Mesothelial cell of epicardium (in vitro differentiated cells): ENCODE measurements around the gene MIOX. TPM values are rescaled to one million over a fixed set of nuclear protein-coding genes. Genes with fewer than 3 reads are reported as not detected.

Experiments
- DNase-seq, 2 experiments: peaks; one replicate each; pipeline ENCODE4 v3.0.0; 2021; ENCODE audit warnings: low spot score in 2 of 2; ENCODE audit not compliant: unreplicated experiment in 2 of 2
- H3K27ac Mint-ChIP-seq: 2 replicates; pipeline ENCODE4 v1.8.0; 2021; ENCODE audit warnings: mixed read lengths
- H3K27me3 Mint-ChIP-seq: 2 replicates; pipeline ENCODE4 v1.8.0; 2021; ENCODE audit warnings: low read depth, mixed read lengths
- H3K36me3 Mint-ChIP-seq: 2 replicates; pipeline ENCODE4 v1.8.0; 2021; ENCODE audit warnings: mixed read lengths
- H3K4me1 Mint-ChIP-seq: 2 replicates; pipeline ENCODE4 v1.8.0; 2021; ENCODE audit warnings: mixed read lengths
- H3K4me3 Mint-ChIP-seq: 2 replicates; pipeline ENCODE4 v1.8.0; 2021; ENCODE audit warnings: mild to moderate bottlenecking, moderate library complexity, mixed read lengths
- H3K9me3 Mint-ChIP-seq: 2 replicates; pipeline ENCODE4 v1.8.0; 2021; ENCODE audit warnings: mixed read lengths
- total RNA-seq: library from RNA; stranded (reverse); gene quantifications from 3 replicates; pipeline ENCODE4 v1.2.1, GENCODE V29; 2021
- TF ChIP-seq, protein P1 (sequence below): fragments of 200-600 bp; sonication (generic); IDR thresholded peaks from one replicate; pipeline ENCODE4 v1.5.0; 2021; ENCODE audit warnings: antibody characterized with exemption; ENCODE audit not compliant: unreplicated experiment

MIOX gene
- total RNA-seq, 1 donor from 2014 or later: 0.34 TPM

DNA sequence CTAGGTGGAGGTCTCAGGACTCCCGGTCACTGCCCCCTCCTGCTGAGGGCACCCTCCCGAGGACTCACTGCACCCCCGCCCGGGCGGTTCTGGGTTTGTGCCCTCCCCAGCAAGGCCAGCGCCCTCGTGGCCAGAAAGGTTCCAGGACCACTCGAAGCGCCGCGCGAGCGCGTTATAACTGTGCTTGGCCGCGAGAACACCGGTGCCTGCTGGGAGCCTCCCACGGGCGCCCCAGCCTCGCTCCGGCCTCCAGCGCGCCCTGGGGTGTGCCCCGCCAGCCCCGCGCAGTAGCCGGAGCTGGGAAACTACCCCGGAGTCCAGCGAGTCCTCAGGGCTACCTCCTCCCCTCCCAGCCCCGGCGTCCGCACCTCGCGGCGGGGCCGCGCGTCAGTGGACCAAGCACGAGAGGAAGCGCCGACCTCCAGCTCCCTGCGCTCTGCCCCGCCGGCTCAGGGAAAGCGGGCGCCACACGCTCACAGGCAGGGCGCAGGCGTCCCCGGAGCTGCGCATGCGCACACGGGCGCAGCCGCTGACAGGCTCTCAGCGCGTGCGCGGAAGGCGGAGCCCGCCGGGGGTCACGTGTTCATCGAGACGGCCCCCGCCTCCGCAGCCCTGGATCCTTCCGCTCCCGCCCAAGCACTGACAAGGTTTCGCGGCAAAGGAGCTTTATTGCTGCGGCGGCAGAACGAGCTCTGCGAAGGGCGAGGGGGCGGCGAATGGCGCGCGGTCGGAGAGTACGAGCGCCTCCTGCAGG lies 38.6 kb downstream of the MIOX start, which contains the start of gene SCO2:
Gene SCO2 (minus strand): TSS at position 495 of the 754 bp plus-strand sequence. CDS start 1,187 bp downstream, outside the sequence.
- Mint-ChIP-seq H3K9me3 (no peaks in the 10 kb centered on the region), H3K36me3 (no peaks in the 10 kb centered on the region), H3K4me3 (peak within 1 kb of the TSS; percentile 80), H3K4me1 (peaks cover 14% of the 10 kb centered on the region), H3K27me3 (peaks cover 20% of the 10 kb centered on the region), H3K27ac (peak within 1 kb of the TSS; percentile 90)
- TF ChIP-seq, protein P1, sequence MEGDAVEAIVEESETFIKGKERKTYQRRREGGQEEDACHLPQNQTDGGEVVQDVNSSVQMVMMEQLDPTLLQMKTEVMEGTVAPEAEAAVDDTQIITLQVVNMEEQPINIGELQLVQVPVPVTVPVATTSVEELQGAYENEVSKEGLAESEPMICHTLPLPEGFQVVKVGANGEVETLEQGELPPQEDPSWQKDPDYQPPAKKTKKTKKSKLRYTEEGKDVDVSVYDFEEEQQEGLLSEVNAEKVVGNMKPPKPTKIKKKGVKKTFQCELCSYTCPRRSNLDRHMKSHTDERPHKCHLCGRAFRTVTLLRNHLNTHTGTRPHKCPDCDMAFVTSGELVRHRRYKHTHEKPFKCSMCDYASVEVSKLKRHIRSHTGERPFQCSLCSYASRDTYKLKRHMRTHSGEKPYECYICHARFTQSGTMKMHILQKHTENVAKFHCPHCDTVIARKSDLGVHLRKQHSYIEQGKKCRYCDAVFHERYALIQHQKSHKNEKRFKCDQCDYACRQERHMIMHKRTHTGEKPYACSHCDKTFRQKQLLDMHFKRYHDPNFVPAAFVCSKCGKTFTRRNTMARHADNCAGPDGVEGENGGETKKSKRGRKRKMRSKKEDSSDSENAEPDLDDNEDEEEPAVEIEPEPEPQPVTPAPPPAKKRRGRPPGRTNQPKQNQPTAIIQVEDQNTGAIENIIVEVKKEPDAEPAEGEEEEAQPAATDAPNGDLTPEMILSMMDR: no peak
- peak; percentile 96 to 99 for DNase-seq

DNA sequence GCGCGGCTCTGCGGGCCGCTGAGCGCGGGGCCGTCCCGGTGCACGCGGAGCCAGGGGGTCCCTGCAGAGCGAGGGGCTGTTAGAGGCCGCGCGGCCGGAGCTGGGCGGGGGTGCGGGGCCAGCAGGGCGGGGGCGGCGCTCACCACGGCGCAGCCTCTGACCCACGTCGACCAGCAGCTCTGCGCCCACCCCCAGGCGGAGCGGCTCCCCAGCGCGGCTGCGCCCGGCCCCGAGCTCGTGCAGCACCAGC lies 39.1 kb downstream of the MIOX start:
- H3K36me3 Mint-ChIP-seq: no peaks in the 10 kb centered on the region
- TF ChIP-seq, protein P1: no peak
- no peak overlapping the region for H3K27ac Mint-ChIP-seq
- no peaks in the 10 kb centered on the region for H3K9me3 Mint-ChIP-seq
- DNase-seq: no peak
- peak overlapping the region; percentile 80 for H3K4me3 Mint-ChIP-seq
- H3K27me3 Mint-ChIP-seq: peaks cover 23% of the 10 kb centered on the region
- H3K4me1 Mint-ChIP-seq: peaks cover 14% of the 10 kb centered on the region

DNA sequence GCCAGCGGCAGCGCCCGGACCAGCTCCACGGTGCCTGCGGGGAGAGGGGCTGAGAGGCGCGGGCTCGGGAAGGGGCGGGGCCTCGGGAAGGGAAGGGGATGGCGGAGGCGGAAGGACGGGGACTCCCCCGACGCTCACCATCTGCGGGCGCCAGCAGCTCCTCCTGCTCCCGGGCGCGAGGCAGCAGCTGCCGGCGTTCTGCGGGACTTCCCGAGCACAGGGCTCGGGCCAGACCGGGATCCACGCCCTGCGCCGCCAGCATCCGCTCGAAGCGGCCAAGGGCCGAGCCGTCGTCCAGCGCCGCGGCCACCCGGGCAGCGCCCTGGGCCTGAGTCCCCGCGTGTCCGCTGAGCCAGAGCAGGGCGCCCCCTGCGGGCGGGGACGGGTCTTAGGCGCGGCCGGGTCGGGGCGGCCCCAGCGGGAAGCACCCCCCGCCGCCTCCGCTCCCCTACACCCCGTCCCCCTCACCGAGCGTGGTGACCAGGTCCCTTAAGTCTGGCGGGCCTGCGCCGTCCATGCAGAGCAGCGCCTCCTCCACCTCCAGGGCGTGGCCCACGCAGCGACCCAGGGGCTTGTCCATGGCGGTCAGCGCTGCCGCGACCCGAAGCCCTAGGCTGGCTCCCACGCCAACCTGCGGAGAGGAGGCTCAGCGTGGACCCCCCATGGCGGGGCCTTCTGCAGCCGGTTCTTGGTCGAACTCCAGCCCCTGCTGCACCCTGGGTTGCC lies 39.6 kb downstream of the MIOX start:
- H3K36me3 Mint-ChIP-seq: no peaks in the 10 kb centered on the region
- H3K27me3 Mint-ChIP-seq: peaks cover 28% of the 10 kb centered on the region
- peak overlapping the region; percentile 62 for H3K4me3 Mint-ChIP-seq
- DNase-seq: peak; percentile 70 to 87
- no peak overlapping the region for H3K27ac Mint-ChIP-seq
- peaks cover 16% of the 10 kb centered on the region for H3K4me1 Mint-ChIP-seq
- no peaks in the 10 kb centered on the region for H3K9me3 Mint-ChIP-seq
- TF ChIP-seq, protein P1: peak; percentile 52

DNA sequence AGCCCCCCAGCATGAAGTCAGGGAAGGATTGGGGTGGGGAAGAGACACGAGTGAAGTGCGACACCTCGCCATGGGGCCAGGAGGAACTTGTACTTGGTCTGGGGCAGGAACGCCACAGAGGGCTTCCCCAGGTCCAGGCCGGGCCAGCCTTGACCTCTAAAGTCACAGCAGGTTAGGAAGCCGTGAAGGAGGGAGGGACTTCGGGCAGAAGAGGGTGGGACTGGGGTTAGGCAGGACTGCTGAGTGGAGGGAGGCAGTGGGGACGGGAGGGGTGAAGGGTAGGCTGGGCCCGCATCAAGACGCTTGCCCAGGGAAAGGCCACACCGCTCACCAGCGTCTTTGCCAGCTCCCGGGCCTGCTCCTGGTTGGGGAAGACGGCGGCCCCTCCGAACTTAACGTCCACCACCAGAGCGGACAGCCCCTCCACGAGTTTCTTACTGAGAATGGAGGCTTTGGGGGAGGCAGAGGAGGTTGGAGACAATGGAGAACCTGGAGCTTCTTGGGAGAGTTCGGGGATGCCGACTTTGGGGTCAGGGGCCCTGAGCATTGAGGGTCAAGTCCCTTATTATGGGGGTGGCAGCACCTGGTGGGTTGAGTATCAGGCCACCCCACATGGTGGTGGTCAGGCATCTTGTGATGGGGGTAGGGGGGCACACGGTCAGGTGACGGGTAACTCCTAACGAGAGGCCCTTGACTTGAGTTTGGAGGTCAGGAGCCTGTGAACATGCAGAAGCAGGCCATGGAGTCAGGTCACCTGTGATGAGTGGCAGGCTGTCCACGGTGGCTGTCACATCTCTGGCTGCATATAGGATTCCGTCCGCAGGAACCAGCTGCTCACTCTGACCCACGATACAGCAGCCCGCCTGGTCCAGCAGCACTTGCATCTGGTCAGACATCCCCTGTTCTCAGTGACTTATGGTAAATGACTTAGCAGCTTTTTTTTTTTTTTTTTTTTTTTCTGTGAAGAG lies 40.5 kb downstream of the MIOX start:
- Mint-ChIP-seq H3K9me3 (no peaks in the 10 kb centered on the region), H3K36me3 (no peaks in the 10 kb centered on the region), H3K27me3 (peaks cover 30% of the 10 kb centered on the region), H3K4me3 (peak overlapping the region; percentile 62), H3K4me1 (peaks cover 16% of the 10 kb centered on the region), H3K27ac (peak overlapping the region; percentile 67)
- DNase-seq: no peak
- TF ChIP-seq, protein P1: no peak

DNA sequence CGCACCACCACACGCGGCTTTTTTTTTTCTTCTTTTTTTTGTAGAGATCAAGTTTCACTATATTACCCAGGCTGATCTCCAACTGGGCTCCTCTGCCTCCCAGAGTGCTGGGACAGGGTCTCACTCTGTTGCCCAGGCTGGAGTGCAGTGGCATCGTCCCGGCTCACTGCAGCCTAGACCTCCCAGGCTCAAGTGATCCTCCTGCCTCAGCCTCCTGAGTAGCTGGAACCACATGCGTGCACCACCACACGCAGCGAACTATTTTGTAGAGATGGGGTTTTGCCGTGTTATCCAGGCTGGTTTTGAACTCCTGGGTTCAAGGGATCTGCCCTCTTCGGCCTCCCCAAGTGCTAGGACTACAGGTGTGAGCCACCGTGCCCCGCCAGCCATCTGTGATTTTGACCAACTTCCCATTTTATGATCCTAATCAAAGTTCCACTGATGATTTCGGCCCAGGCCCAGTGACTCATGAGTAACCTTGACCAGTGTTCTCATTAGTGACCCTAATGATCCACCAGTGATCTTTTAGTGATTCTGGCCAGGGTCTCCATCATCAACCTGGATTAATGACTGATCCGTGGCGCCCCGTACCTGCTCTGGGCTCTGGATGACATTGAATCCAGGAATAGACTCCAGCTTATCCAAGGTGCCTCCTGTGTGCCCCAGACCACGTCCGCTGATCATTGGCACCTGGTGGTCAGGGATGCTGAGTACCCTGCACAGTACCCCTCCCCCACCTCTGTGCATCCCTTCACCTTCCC lies 41.4 kb downstream of the MIOX start:
- TF ChIP-seq, protein P1: no peak
- peaks cover 23% of the 10 kb centered on the region for H3K4me1 Mint-ChIP-seq
- DNase-seq: no peak
- H3K36me3 Mint-ChIP-seq: no peaks in the 10 kb centered on the region
- H3K9me3 Mint-ChIP-seq: no peaks in the 10 kb centered on the region
- H3K4me3 Mint-ChIP-seq: peak overlapping the region; percentile 62
- H3K27ac Mint-ChIP-seq: no peak overlapping the region
- peaks cover 35% of the 10 kb centered on the region for H3K27me3 Mint-ChIP-seq
